AG08396 (cell line): ENCODE measurements around the gene CACNA1G.

ENCODE experiments used
- DNase-seq: peaks from one replicate; pipeline ENCODE4 v3.0.0; 2012; ENCODE audit warnings: low spot score, mixed read lengths

The CACNA1G gene

DNA sequence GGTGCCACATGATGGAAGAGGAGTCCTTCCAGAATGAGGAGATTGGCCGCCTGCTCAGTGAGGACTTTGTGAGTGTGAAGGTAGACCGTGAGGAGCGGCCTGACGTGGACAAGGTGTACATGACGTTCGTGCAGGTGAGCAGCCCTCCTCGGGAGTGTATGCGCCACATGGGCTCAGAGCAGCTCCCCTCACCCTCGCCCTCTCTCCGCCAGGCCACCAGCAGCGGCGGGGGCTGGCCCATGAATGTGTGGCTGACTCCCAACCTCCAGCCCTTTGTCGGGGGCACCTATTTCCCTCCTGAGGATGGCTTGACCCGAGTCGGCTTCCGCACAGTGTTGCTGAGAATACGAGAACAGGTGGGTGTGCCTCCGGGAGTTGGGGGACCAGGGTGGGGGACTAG is 11.7 kb upstream of the CACNA1G start:
- no peak for DNase-seq

DNA sequence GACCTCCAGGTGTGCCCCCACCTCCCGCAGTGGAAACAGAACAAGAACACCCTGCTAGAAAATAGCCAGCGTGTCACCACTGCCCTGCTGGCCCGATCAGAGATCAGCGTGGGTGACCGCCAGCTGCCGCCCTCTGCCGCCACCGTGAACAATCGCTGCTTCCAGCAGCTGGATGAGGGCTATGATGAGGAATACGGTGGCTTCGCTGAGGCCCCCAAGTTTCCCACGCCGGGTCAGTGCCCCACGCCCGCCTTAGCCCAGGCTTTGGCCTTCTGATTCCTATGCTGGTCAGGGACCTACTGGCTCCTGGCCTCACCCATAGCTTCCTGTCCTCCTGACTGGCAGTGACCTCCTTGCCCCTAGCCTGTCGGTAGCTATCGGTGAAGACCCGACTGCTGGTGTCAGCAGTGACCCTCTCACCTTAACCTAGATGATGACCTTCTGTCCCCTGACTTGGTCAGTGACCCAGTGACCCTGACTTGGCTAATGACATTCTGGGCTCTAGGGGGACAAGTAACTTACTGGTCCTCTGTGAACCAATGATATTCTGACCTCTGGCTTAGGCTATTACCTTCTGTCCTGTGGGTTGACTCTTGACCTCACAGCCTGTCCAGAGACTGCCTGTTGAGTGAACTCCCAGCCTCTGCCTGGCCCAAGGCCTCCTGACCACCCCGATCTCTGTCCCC is 11.1 kb upstream of the CACNA1G start:
- DNase-seq: no peak

DNA sequence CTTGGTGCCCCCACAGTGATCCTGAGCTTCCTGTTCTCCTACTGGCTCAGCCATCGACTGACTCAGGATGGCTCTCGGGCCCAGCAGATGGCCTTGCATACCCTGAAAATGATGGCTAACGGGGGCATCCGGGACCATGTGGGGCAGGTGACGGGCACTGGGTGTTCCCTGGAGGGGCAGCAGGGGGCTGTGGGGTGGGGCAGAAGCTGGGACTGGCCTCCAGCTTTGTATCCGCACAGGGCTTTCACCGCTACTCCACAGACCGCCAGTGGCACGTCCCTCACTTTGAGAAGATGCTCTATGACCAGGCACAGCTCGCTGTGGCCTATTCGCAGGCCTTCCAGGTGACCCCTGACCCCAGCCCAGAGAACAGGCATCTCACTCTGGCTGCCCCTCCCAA is 10.5 kb upstream of the CACNA1G start:
- DNase-seq: no peak

DNA sequence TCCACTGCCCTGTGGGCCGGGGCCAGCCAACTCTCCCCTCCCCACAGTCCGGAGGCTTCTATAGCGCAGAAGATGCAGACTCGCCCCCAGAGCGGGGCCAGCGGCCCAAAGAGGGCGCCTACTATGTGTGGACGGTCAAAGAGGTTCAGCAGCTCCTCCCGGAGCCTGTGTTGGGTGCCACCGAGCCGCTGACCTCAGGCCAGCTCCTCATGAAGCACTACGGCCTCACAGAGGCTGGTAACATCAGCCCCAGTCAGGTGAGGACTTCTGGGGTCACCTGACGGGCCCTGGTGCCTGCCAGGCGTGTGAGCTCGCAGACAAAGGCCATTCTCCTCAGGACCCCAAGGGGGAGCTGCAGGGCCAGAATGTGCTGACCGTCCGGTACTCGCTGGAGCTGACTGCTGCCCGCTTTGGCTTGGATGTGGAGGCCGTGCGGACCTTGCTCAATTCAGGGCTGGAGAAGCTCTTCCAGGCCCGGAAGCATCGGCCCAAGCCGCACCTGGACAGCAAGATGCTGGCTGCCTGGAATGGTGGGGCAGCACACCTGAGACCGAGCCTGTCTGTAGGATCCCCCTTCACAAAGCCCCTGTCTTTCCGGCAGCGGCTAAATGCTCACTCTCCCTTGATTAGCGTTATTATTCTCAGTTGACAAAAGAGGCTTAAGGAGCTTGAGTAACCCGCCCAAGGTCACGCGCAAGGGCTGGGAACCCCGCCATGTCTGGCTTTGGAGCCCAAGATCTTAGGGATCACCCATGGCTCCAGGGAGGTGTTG is 9.7 kb upstream of the CACNA1G start:
- peak; percentile 90 for DNase-seq

DNA sequence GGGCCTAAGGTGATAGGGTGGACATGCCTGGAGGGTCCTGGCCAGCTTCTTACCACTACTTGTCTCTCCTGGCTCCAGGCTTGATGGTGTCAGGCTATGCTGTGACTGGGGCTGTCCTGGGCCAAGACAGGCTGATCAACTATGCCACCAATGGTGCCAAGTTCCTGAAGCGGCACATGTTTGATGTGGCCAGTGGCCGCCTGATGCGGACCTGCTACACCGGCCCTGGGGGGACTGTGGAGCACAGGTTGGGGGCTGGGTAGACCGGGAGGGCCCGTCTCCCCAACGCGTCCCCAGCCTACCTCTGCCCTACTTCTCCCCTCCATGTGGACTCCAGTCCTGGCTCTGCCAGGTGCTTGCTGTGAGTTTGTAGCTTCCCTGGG is 9.1 kb upstream of the CACNA1G start:
- DNase-seq: no peak

DNA sequence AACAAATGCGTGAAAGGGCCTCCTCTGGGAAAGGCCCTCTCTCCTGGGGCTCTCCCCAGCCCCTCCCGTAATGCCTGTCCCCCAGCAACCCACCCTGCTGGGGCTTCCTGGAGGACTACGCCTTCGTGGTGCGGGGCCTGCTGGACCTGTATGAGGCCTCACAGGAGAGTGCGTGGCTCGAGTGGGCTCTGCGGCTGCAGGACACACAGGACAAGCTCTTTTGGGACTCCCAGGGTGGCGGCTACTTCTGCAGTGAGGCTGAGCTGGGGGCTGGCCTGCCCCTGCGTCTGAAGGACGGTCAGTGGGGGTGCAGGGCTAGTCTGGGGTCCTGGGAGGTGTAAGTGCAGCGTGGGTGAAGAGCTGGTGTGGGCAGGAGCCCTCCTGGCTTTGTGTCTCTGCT is 8.6 kb upstream of the CACNA1G start:
- DNase-seq: no peak

DNA sequence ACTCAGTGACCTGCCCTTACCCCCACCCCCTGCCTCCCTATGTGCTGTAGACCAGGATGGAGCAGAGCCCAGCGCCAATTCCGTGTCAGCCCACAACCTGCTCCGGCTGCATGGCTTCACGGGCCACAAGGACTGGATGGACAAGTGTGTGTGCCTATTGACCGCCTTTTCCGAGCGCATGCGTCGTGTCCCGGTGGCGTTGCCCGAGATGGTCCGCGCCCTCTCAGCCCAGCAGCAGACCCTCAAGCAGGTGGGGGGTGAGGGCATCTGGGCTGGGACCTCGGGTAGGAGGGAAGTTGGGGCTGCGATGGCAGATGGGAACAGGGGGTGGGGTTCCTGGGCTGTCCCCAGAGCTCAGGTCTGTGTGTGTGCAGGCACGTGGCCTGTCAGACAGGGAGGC is 6.3 kb upstream of the CACNA1G start:
- no peak for DNase-seq

- no peak for DNase-seq
These were observed 3.7 kb upstream of the CACNA1G start for GRCh38 chr17:50556803-50557202.

DNA sequence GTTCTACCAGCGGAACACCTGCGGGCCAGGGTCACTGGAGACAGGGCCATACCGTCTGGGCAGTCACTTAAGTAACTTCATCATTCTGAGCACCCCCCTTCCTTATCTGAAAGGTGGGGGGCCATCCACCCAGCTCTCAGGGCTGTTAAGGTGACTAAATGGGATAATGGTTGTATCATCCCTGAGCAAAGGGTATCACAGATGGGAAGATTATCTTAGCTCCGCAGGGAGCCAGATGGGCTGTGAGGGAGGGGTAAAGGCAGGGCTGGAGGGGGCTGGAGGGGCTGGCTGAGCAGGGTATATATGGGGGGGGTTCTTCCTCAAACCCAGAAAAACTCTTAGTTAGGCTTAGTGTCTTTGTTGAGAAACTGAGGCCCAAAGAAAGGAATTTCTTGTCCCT is 2.9 kb upstream of the CACNA1G start:
- no peak for DNase-seq

DNA sequence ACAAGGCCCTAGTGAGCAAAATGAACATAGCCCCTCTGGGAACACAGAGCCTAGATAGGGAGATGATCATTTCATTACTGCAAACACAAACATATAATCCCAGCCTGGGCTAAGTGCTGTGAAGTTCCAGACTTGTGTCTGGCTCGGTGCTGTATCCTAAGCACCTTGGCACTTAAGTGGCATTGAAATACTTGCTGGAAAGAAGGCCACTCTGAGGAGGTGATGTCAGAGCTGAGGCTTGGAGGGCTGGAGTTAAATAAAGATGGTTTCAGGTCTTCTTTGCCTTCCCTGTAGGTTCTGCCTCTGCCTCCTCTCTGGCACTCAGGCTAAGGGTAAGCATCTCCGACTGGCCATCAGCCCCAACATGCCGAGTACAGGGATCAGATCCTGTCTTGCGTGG is 2.4 kb upstream of the CACNA1G start:
- no peak for DNase-seq

- DNase-seq: no peak
These were observed 2.0 kb upstream of the CACNA1G start for GRCh38 chr17:50558581-50558940.

DNA sequence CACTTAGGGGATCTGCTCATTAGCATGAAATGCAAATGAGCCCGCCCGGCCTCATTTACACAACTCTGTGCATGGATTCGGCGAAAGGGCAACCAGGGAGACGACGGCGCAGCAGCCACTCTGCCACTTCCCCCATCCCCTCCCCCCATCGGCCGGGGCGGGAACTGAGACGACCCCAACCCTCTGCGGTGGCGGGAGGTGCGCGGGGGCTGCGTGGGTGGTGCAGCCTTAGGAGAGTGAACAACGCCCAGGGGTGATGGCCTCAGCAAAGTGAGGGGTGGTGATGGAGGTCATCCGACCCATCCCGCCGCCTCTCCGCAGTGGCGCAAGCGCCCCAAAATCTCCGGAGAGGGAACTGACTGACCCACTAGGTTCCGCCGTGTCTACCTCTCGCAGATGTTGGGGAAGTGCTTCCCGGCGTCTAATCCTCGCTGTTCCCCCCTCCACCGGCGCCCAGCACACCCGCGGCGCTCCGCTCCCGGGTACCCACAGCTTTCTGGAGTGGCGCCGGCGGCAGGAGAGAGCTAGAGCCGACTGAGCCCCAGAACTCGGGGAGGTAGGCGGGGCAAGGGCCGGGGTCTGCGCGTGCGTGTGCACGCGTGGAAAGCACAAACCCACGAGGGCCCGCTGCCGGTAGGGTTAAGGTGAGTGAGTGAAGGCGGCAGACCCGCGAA is 1.4 kb upstream of the CACNA1G start:
- DNase-seq: no peak

DNA sequence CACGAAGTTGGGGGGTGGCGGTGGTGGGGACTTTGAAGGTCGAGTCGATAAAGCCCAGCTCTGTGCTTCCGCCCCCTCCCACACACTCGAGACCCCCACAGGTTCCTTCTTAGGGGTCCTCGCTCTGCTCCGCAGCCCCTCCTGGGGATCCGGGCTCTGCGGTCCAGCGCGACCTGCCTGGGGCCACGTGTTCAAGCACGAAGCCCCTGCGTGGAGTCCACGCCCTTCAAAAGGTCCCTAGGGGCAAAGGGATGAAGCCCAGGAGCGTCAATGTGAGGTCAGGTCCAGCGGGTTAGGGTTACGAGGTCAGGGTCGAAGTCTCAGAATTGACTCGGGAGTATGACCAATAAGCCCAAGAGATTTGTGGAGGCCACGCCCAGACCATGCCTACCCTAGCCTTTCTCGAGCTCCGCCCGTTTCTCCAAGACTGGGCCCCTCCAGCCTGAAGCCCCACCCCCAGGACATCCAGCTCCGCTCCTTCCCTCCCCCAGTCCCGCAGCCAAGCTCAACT is 786 bp upstream of the CACNA1G start:
- peak; percentile 72 for DNase-seq

DNA sequence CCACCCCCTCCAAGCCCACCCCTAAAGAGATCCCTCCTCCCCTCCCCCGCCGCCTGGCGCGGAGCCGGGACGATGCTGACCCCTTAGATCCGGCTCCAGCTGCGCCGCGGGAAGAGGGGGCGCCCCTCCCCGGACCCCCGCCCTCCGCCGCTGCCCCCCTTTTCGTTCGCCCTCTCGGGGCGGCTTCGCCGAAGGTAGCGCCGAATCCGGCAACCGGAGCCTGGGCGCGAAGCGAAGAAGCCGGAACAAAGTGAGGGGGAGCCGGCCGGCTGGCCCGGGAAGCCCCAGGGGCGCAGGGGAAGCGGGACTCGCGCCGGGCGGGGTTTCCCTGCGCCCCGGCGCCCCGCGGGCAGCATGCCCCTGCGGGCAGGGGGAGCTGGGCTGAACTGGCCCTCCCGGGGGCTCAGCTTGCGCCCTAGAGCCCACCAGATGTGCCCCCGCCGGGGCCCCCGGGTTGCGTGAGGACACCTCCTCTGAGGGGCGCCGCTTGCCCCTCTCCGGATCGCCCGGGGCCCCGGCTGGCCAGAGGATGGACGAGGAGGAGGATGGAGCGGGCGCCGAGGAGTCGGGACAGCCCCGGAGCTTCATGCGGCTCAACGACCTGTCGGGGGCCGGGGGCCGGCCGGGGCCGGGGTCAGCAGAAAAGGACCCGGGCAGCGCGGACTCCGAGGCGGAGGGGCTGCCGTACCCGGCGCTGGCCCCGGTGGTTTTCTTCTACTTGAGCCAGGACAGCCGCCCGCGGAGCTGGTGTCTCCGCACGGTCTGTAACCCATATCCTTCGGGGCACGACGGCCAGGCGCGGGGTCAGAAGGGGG is 623 bp downstream of the CACNA1G start:
- no peak for DNase-seq

DNA sequence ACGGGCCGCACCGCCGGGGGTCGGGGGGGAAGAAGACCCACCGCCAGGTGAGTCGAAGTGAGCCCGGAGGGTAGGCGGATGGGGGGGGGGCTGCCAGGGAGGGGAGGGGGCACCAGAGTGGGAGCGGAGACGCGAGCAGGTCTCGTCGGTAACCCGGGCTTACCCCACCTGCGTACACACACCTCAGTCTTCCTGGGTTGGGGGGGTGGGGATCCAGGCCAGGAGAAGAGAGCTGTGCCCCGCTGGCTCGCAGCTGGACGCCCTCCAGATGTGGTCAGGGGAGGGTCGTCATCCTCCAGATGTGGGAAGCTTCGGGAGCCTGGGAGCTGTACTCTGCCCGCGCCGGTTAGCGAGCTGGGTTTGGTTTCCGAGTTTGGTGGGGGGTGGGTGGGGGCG is 1.2 kb downstream of the CACNA1G start:
- no peak for DNase-seq

DNA sequence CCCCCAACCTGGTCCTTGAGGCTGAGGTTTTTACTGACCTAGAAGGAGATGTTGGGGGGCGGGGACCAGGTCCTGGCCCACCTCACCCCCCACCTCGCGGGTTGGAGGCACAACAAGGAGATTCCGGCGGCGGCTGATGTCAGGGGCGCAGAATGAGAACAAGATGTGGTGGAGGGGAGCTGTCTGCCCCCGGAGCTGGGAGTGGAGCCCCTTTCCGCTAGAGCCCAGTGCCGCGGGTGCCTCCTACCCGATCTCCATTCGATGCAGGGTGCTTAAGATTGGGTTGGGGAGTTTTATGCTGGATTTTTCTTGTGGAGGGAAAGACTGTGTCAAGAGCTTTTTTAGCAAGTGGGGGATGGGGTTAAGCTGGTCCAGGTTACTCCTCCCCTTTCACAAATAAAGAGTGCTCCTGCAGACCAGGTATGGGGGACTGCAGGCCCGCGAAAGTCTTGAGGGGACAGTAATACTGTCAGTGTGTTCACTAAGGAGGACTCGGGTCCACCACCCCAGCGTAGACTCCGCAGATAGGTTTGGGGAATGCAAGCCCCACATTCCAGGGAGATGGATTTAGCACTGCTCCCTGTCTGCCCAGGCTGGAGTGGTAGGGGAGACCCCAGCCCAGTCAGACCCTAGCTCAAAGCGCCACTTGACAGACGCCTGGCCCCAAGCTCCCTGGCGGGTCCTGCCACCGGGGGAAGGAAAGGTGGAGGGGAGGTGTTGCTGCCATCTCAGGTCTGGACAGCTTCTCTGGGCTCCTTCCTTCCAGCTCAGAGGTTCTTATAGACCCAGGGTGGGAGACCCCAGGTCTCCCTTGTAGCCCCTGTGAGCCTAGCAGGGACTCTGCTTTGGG is 2.0 kb downstream of the CACNA1G start:
- DNase-seq: no peak

DNA sequence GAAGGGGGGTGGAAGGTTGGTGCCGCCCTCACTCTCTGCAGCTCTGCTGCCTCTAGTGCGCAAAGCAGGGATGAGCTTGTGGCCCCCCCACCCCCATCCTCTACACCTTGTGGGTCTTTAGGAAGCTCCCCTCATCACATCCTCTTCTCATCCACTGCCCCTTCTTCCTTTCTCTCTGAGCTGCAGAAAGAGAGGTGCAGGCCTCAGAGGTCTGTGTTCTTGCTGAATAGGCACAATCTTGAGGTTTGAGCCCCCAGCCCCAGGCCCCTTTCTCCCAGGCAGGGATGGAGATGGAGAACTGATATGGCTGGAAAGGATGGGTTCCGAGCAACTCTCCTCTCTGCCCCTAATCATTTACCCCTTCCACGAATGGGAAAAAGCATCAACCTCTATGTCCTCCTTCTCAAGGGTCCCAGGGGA is 2.6 kb downstream of the CACNA1G start:
- no peak for DNase-seq

DNA sequence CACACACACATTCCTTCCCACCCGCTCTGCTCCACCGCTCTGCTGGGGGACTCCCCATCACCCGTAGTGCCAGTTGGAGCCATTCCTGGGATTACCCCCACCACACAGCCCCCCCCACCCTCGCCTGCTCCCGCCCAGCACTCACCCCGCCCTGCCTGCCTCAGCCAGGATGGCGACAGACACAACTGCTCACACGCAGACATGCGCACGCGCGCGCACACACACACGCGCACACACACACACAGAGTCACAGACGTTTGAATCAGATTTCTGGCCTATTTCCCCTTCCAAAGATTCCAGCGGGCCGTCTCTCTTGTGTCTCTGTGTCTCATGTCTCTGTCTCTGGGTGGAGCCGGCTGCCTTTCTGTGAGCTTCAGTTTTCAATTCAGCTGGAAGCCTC is 4.4 kb downstream of the CACNA1G start:
- peak; percentile 85 for DNase-seq

DNA sequence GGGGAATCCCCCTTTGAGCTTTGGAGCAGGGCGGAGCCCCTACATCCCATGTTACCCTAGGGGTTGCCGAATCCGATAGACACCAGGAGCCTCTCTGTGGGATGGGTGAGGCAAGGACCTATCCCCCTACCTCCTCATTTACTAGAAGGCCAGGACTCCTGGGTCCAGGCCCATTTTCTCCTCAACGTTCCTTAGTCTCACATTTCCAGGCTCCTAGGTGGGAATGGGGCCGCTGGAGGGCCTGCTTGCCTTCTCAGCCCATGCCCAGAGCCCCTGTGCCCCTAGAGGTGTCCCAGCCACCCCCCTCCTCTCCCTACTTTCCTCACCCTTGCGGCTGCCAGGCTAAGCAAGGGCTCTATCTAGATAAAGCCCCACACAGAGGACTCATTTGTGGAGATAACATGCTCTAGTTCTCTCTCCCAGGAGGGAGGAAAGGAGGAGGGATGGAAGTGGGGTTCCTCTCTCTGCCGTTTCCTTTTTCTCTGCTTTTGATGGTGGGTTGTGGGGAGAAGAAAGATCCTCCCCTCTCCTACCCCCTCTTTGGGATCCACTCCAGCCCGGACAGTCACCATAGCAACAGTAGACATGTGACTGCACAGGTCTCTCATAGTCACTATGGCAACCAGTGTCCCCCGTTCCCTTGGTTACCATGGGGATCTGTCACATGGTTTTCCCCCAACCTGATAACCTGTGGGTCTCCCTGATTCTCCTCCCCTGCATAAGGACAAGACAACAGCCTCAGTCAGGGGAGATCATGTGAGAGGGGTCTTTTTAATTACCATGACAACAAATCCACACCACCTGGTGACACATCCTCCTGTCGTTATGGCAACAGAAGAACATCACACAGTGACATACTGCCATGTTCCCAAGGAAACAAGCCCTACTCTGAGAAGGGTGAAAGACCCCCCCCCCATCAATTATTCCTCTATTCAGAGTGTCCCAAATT is 5.2 kb downstream of the CACNA1G start:
- DNase-seq: peak; percentile 44

DNA sequence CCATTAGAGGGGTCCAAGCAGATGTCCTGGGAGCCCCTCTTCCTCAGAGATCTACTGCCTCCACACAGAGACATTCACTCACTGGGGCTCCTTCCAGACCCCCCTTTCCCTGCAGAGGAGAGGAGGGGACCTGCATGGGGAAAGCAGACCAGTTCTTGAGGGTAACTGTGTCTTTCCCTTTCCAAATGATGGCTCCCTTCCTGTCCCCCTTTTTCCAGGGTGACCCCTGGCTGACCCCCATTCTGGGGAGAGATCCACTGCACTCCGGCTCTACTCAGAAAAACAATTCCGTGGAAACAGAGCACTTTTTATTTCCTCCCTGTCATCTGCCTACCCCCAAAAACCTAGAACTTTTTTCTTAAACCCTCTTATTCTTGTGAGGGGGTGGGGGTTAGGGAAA is 6.4 kb downstream of the CACNA1G start:
- DNase-seq: no peak
